ENCODE results near the gene IKZF1. TPM values are rescaled to one million over a fixed set of nuclear protein-coding genes. Genes with fewer than 3 reads are reported as not detected.

IKZF1 gene
- total and polyA plus RNA-seq, 9 of the 15 experiments (the other 6 are each of a cell fraction or from before 2014, with no cell fraction given), result 12.6 to 85.3 (median 44.7) TPM

DNA sequence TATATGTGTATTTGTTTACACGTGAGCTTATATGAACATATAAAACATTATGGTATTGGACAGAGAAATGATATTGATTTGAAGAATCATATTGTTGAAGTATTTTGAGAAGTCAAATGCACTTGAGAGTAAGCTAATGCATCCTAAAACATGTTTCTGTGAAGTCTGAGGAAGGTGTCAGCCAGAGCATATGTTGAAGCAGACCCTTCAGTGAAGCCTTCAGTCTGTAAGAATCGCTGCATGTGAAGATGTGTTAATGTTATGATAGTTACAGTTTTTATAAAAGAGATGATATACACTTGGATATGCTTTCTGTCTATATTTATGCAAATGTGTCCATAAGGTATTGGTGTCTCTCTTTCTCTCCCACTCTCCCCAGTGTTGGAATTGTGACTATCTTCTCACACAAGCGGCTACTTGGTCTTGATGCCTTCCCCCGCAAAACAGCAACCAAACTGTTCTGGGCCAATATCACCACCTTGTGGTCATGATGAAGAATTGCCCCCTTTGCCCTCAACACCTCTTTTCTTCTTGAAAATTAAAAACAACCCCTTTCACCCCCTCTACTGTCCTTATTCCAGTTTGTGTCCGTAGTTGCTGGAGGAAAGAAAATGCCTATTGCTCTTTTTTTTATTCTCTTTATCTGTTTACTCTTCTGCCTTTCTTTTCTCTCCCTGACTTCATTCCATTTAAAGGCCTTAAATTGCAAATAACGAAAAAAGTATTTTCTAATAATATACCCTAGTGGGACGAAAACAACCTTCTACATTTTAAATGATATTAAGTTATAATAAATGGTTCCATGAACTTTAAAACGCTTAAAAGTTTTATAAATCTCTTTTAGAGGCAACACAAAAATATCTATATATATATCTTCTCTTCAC lies 64.9 kb downstream of the IKZF1 start (continued):
- TF ChIP-seq SMC3 (conservative IDR thresholded peaks at IDR 0.05; ENCODE audit: insufficient read depth, low read depth, low read length), result peak; percentile 87
- no peak for TF ChIP-seq ZNF830 (CRISPR knock-in tag; IDR thresholded peaks at IDR 0.05)
- TF ChIP-seq HDGF (IDR thresholded peaks at IDR 0.05), result peak; percentile 51; the same call in 1 of the 2 replicates
- no peak for TF ChIP-seq ZNF184 (CRISPR knock-in tag; IDR thresholded peaks at IDR 0.05)
- TF ChIP-seq ETV1 (tag; conservative IDR thresholded peaks at IDR 0.05; ENCODE audit: low read depth), result no peak
- no peak for TF ChIP-seq NELFE (IDR thresholded peaks at IDR 0.05; ENCODE audit: insufficient read depth, insufficient read length)
- TF ChIP-seq NFIC (IDR thresholded peaks at IDR 0.05), result peak; percentile 29; the same call in 1 of the 2 replicates
- TF ChIP-seq ZNF77 (CRISPR knock-in tag; IDR thresholded peaks at IDR 0.05), result no peak
- peak; percentile 15 to 45; a peak in 1 of 4 replicates for TF ChIP-seq MAZ (CRISPR knock-in tag; conservative IDR thresholded peaks at IDR 0.05 in 1 of 2, IDR thresholded peaks at IDR 0.05 in 1 of 2)
- 0 out of 2 replicates have a peak, but pooled peaks have one; percentile 61 for TF ChIP-seq ZNF764 (CRISPR knock-in tag; IDR thresholded peaks at IDR 0.05; ENCODE audit: low read depth)
- peak in 1 of 2 experiments; percentile 96; a peak in 2 of 3 replicates for TF ChIP-seq CBX3 (IDR thresholded peaks at IDR 0.05; ENCODE audit: borderline replicate concordance in 1 of 2, low read length in 2 of 2)
- peak; percentile 26; the same call in 1 of the 2 replicates for TF ChIP-seq DPF2 (IDR thresholded peaks at IDR 0.05)
- TF ChIP-seq CTCF (IDR thresholded peaks at IDR 0.05 in 2 of 3, conservative IDR thresholded peaks at IDR 0.05 in 1 of 3; ENCODE audit: insufficient read depth in 2 of 3, low read depth in 1 of 3, low read length in 3 of 3), result peak; percentile 89 to 95 (median 92)
- TF ChIP-seq KHSRP (IDR thresholded peaks at IDR 0.05), result no peak
- no peak for TF ChIP-seq ZNF24 (IDR thresholded peaks at IDR 0.05)
- peak; percentile 57; the same call in 1 of the 2 replicates for TF ChIP-seq DMBX1 (CRISPR knock-in tag; IDR thresholded peaks at IDR 0.05; ENCODE audit: borderline replicate concordance)
- no peak for TF ChIP-seq MAFK (IDR thresholded peaks at IDR 0.05; ENCODE audit: low read length)
- 0 out of 4 replicates have a peak, but pooled peaks of 1 of the 2 experiments have one; percentile 14 for TF ChIP-seq TBL1XR1 (IDR thresholded peaks at IDR 0.05; ENCODE audit: low read length in 2 of 2)
- TF ChIP-seq E2F8 (IDR thresholded peaks at IDR 0.05; ENCODE audit: low read depth, partially characterized antibody), result no peak
- TF ChIP-seq SMARCA5 (IDR thresholded peaks at IDR 0.05), result no peak
- 0 out of 2 replicates have a peak, but pooled peaks have one; percentile 52 for TF ChIP-seq ZKSCAN1 (IDR thresholded peaks at IDR 0.05; ENCODE audit: low read depth, low read length)
- peak in 1 of 2 experiments; percentile 30; a peak in 1 of 4 replicates for TF ChIP-seq ARNT (IDR thresholded peaks at IDR 0.05)
- peak; percentile 95 for TF ChIP-seq ARID2 (IDR thresholded peaks at IDR 0.05)
- TF ChIP-seq NBN (IDR thresholded peaks at IDR 0.05; ENCODE audit: low read depth), result peak; percentile 67; the same call in 1 of the 2 replicates
- TF ChIP-seq FOXM1 (IDR thresholded peaks at IDR 0.05; ENCODE audit: low read depth), result no peak
- TF ChIP-seq FOXM1 (CRISPR knock-in tag; IDR thresholded peaks at IDR 0.05; ENCODE audit: low read depth), result no peak
